H9 (cell line): ENCODE results near the gene WDR54. TPM values are rescaled to one million over a fixed set of nuclear protein-coding genes. Genes with fewer than 3 reads are reported as not detected.

Experiments
- DNase-seq: peaks from one replicate; pipeline ENCODE4 v3.0.0-alpha.2; 2017
- H2AFZ ChIP-seq: one replicate; pipeline ENCODE4 v1.6.1; 2013; ENCODE audit warnings: mild to moderate bottlenecking, low read length, control low read depth, moderate library complexity
- H2AK5ac ChIP-seq: 2 replicates; pipeline ENCODE4 v1.6.1; 2013; ENCODE audit warnings: low read length, control low read depth, mixed read lengths; ENCODE audit not compliant: insufficient read length
- H2BK120ac ChIP-seq: one replicate; pipeline ENCODE4 v1.6.1; 2013; ENCODE audit warnings: low read depth, mild to moderate bottlenecking, low read length, control low read depth, inconsistent platforms; ENCODE audit not compliant: poor library complexity, severe bottlenecking
- H2BK12ac ChIP-seq: 2 replicates; pipeline ENCODE4 v1.6.1; 2013; ENCODE audit warnings: low read length, control low read depth, mixed read lengths, low read depth; ENCODE audit not compliant: insufficient read length
- H2BK15ac ChIP-seq: 2 replicates; pipeline ENCODE4 v1.6.1; 2013; ENCODE audit warnings: low read depth, low read length, control low read depth
- H2BK20ac ChIP-seq: one replicate; pipeline ENCODE4 v1.6.1; 2013; ENCODE audit warnings: low read depth, mild to moderate bottlenecking, low read length, control low read depth, inconsistent platforms; ENCODE audit not compliant: poor library complexity, severe bottlenecking
- H2BK5ac ChIP-seq: 2 replicates; pipeline ENCODE4 v1.6.1; 2013; ENCODE audit warnings: low read length, control low read depth, mixed read lengths; ENCODE audit not compliant: insufficient read length
- H3K14ac ChIP-seq: 2 replicates; pipeline ENCODE4 v1.6.1; 2013; ENCODE audit warnings: low read length, control low read depth; ENCODE audit not compliant: insufficient read depth
- H3K18ac ChIP-seq: 2 replicates; pipeline ENCODE4 v1.6.1; 2013; ENCODE audit warnings: low read depth, mild to moderate bottlenecking, mixed read lengths, low read length, control low read depth; ENCODE audit not compliant: insufficient read length
- H3K23ac ChIP-seq: 2 replicates; pipeline ENCODE4 v1.6.1; 2013; ENCODE audit warnings: low read length, control low read depth, mixed read lengths, low read depth; ENCODE audit not compliant: insufficient read length
- H3K23me2 ChIP-seq: 2 replicates; pipeline ENCODE4 v1.6.1; 2013; ENCODE audit warnings: low read depth, mild to moderate bottlenecking, mixed read lengths, low read length, control low read depth; ENCODE audit not compliant: insufficient read length, poor library complexity, severe bottlenecking
- H3K27ac ChIP-seq: 2 replicates; pipeline ENCODE4 v1.5.1; 2013; ENCODE audit warnings: low read length, control low read depth, mixed read lengths, low read depth; ENCODE audit not compliant: insufficient read length
- H3K27me3 ChIP-seq: 2 replicates; pipeline ENCODE4 v1.6.1; 2013; ENCODE audit warnings: low read length, control low read depth, inconsistent platforms; ENCODE audit not compliant: insufficient read depth
- H3K4ac ChIP-seq: 2 replicates; pipeline ENCODE4 v1.6.1; 2013; ENCODE audit warnings: low read depth, mild to moderate bottlenecking, control low read depth, inconsistent platforms, low read length, moderate library complexity
- H3K4me1 ChIP-seq: 2 replicates; pipeline ENCODE4 v1.6.1; 2013; ENCODE audit warnings: low read length, control low read depth, inconsistent platforms; ENCODE audit not compliant: insufficient read depth
- H3K4me2 ChIP-seq: 2 replicates; pipeline ENCODE4 v1.6.1; 2013; ENCODE audit warnings: low read length, control low read depth, mixed read lengths; ENCODE audit not compliant: insufficient read length, insufficient read depth
- H3K56ac ChIP-seq: 2 replicates; pipeline ENCODE4 v1.6.1; 2013; ENCODE audit warnings: low read depth, mild to moderate bottlenecking, mixed read lengths, low read length, control low read depth; ENCODE audit not compliant: insufficient read length
- H3K79me1 ChIP-seq: 2 replicates; pipeline ENCODE4 v1.6.1; 2013; ENCODE audit warnings: low read depth, mild to moderate bottlenecking, moderate library complexity, low read length, control low read depth, inconsistent platforms; ENCODE audit not compliant: insufficient read depth, poor library complexity, severe bottlenecking
- H3K79me2 ChIP-seq: 2 replicates; pipeline ENCODE4 v1.6.1; 2013; ENCODE audit warnings: low read length, control low read depth, inconsistent platforms; ENCODE audit not compliant: insufficient read depth
- H3K9ac ChIP-seq: 2 replicates; pipeline ENCODE4 v1.6.1; 2013; ENCODE audit warnings: low read length, control low read depth, mixed read lengths; ENCODE audit not compliant: insufficient read length; ENCODE audit errors: extremely low read depth
- H3K9me3 ChIP-seq: one replicate; pipeline ENCODE4 v1.6.1; 2013; ENCODE audit warnings: low read depth, low read length, inconsistent platforms; ENCODE audit not compliant: control insufficient read depth
- H3T11ph ChIP-seq: one replicate; pipeline ENCODE4 v1.6.1; 2013; ENCODE audit warnings: mild to moderate bottlenecking, low read length, control low read depth, inconsistent platforms
- H4K20me1 ChIP-seq: one replicate; pipeline ENCODE4 v1.6.1; 2013; ENCODE audit not compliant: control insufficient read depth, insufficient read length, insufficient read depth
- H4K5ac ChIP-seq: 2 replicates; pipeline ENCODE4 v1.6.1; 2013; ENCODE audit warnings: low read depth, mild to moderate bottlenecking, mixed read lengths, low read length, control low read depth; ENCODE audit not compliant: insufficient read length
- H4K8ac ChIP-seq: replicated peaks from 2 replicates; pipeline ENCODE4 v1.6.1; 2013; ENCODE audit warnings: low read length, control low read depth, mixed read lengths, low read depth; ENCODE audit not compliant: insufficient read length
- H4K91ac ChIP-seq: 2 replicates; pipeline ENCODE4 v1.6.1; 2013; ENCODE audit warnings: low read depth, mild to moderate bottlenecking, moderate library complexity, mixed read lengths, low read length, control low read depth; ENCODE audit not compliant: insufficient read length
- H3K27ac Mint-ChIP-seq, 3 experiments: 2 replicates in 2 of 3; 3 replicates in 1 of 3; pipeline ENCODE4 v1.8.0; 2020 to 2021; ENCODE audit warnings: mixed read lengths in 3 of 3, mild to moderate bottlenecking in 1 of 3, moderate library complexity in 1 of 3
- H3K27me3 Mint-ChIP-seq: 2 replicates; pipeline ENCODE4 v1.8.0; 2021; ENCODE audit warnings: low read depth, mild to moderate bottlenecking, moderate library complexity, mixed read lengths
- H3K36me3 Mint-ChIP-seq, 3 experiments: 2 replicates in 2 of 3; 3 replicates in 1 of 3; pipeline ENCODE4 v1.8.0; 2020 to 2021; ENCODE audit warnings: low read depth in 3 of 3, mixed read lengths in 3 of 3; ENCODE audit not compliant: insufficient read depth in 1 of 3
- H3K4me1 Mint-ChIP-seq, 2 experiments: 2 replicates each; pipeline ENCODE4 v1.8.0; 2020; ENCODE audit warnings: mixed read lengths in 2 of 2
- H3K4me3 Mint-ChIP-seq, 2 experiments: 2 replicates in 1 of 2; 3 replicates in 1 of 2; pipeline ENCODE4 v1.8.0; 2020 to 2021; ENCODE audit warnings: mild to moderate bottlenecking in 2 of 2, mixed read lengths in 2 of 2, moderate library complexity in 1 of 2
- H3K9me3 Mint-ChIP-seq, 2 experiments: 2 replicates in 1 of 2; 3 replicates in 1 of 2; pipeline ENCODE4 v1.8.0; 2020; ENCODE audit warnings: mild to moderate bottlenecking in 2 of 2, mixed read lengths in 2 of 2, moderate library complexity in 1 of 2
- WGBS: extraction: QIAGEN DNeasy Blood & Tissue Kit; methylation state at CpG from one replicate; pipeline ENCODE4 v1.1.7; 2013; ENCODE audit warnings: missing lambda C conversion rate, low lambda C conversion rate, mixed read lengths; ENCODE audit not compliant: insufficient read length; ENCODE audit errors: extremely low coverage; 5-methylcytosine and 5-hydroxymethylcytosine counted together
- total RNA-seq: library from RNA; stranded (reverse); gene quantifications from 2 replicates; pipeline ENCODE4 v1.2.1, GENCODE V29; 2021
- TF ChIP-seq, protein P1 (sequence below): fragments of 200-600 bp; sonication (generic); conservative IDR thresholded peaks from 3 replicates; pipeline ENCODE4 v1.8.0; 2021; ENCODE audit warnings: antibody characterized with exemption, mild to moderate bottlenecking

The WDR54 gene
- total RNA-seq, 1 experiment from 2014 or later: 66.4 TPM

DNA sequence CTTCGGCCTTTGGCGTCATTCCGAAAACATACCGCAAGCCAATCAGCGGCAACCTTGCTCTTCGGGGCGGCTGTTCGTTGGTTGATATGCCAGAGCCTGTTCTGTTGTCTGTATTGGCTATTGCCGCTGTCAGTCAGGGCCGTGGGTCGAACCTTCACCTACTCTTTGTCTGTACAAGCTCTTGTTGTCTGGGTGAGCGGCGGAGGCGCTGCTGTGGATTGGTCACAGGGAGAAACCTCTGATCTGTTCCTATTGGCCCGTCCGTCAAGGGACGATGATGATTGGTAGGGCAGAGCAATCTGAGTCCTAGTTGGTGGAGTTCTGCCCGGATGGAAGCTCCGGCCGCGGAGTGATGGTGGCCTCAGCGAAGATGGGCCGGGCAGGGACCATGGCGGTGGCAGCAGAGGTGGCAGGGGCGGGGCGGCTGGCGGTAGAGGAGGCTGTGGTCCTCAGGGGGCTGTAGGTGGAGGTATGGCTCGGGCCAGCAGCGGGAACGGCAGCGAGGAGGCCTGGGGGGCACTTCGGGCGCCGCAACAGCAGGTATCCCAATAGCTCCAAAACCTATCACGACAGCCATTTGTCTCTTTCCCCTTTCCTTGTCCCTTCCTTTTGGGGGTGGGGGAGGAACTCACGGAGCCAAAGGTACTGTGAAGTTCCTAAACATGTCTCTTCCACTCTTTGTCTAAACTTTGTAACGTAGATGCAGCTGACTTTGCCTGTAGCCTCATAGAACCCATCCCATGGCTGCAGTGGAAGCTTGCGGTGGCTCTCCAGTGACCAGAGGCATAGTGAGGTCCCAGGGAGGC lies 36.8 kb downstream of the WDR54 start, which contains the start of gene WBP1:
Gene WBP1 (plus strand): TSS at position 307 of the 806 bp plus-strand sequence. CDS start 165 bp downstream, at position 472.
- Histone ChIP-seq H3K27me3 (no peaks in the 10 kb centered on the region), H4K91ac (no peak within 1 kb of the TSS), H3K56ac (no peak within 1 kb of the TSS), H2BK12ac (no peak within 1 kb of the TSS), H3K23ac (no peak within 1 kb of the TSS), H4K8ac (no peak within 1 kb of the TSS), H2BK120ac (peak within 1 kb of the TSS; percentile 78), H2BK5ac (no peak within 1 kb of the TSS), H4K5ac (no peak within 1 kb of the TSS), H3K9me3 (no peaks in the 10 kb centered on the region), H3K23me2 (peaks cover 18% of the 10 kb centered on the region), H3K4me1 (peaks cover 2% of the 10 kb centered on the region; the same call in 1 of the 2 replicates), H2BK15ac (no peak within 1 kb of the TSS; the same call in 1 of the 2 replicates), H2BK20ac (no peak within 1 kb of the TSS), H3K79me1 (no peaks in the 10 kb centered on the region), H2AK5ac (no peak within 1 kb of the TSS), H2AFZ (no peak within 1 kb of the TSS), H3K27ac (peak within 1 kb of the TSS; percentile 80), H3T11ph (no peak within 1 kb of the TSS), H4K20me1 (peaks cover 2% of the 10 kb centered on the region), H3K18ac (peak within 1 kb of the TSS; percentile 91), H3K9ac (peak within 1 kb of the TSS; percentile 92), H3K79me2 (no peaks in the 10 kb centered on the region), H3K4me2 (peak within 1 kb of the TSS; percentile 97), H3K14ac (peak within 1 kb of the TSS; percentile 96), H3K4ac (no peak within 1 kb of the TSS; the same call in 1 of the 2 replicates)
- H3K9me3 Mint-ChIP-seq: no peaks in the 10 kb centered on the region
- no CpG with 5 or more reads among the region's 38 CpGs for WGBS
- peaks cover 27 to 36% of the 10 kb centered on the region in 2 experiments for H3K4me1 Mint-ChIP-seq
- peak; percentile 100 for DNase-seq
- peak within 1 kb of the TSS; percentile 96 to 97 for H3K4me3 Mint-ChIP-seq
- TF ChIP-seq, protein P1, sequence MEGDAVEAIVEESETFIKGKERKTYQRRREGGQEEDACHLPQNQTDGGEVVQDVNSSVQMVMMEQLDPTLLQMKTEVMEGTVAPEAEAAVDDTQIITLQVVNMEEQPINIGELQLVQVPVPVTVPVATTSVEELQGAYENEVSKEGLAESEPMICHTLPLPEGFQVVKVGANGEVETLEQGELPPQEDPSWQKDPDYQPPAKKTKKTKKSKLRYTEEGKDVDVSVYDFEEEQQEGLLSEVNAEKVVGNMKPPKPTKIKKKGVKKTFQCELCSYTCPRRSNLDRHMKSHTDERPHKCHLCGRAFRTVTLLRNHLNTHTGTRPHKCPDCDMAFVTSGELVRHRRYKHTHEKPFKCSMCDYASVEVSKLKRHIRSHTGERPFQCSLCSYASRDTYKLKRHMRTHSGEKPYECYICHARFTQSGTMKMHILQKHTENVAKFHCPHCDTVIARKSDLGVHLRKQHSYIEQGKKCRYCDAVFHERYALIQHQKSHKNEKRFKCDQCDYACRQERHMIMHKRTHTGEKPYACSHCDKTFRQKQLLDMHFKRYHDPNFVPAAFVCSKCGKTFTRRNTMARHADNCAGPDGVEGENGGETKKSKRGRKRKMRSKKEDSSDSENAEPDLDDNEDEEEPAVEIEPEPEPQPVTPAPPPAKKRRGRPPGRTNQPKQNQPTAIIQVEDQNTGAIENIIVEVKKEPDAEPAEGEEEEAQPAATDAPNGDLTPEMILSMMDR: no peak
- H3K36me3 Mint-ChIP-seq: peaks cover 10 to 29% (median 28%) of the 10 kb centered on the region in 3 experiments; a peak in 6 of 7 replicates
- H3K27ac Mint-ChIP-seq: peak within 1 kb of the TSS; percentile 98 to 99 (median 99)
- H3K27me3 Mint-ChIP-seq: no peaks in the 10 kb centered on the region
